HL-60/S4 (cell line): ENCODE data around the gene PTPRO.
"Not testable (repeated sequence)": the region's sequence is repeated elsewhere in the genome, so short reads cannot be mapped to it uniquely, and the experiment has no call there.

Experiments used
- in situ Hi-C: fragments of 300-500 bp; cut with MboI; formaldehyde crosslinking; loops from 2 replicates; pipeline ENCODE4 v1.14.3; 2022; ENCODE audit warnings: low sequenced_read_pairs

The PTPRO gene

GRCh38 chr12:15597125-15597830 lies 275.0 kb downstream of the PTPRO start:
- in situ Hi-C loops = loop anchor here (10.0 kb wide), 1 partner anchor 258 kb away; no protein-coding TSS in a partner anchor

DNA sequence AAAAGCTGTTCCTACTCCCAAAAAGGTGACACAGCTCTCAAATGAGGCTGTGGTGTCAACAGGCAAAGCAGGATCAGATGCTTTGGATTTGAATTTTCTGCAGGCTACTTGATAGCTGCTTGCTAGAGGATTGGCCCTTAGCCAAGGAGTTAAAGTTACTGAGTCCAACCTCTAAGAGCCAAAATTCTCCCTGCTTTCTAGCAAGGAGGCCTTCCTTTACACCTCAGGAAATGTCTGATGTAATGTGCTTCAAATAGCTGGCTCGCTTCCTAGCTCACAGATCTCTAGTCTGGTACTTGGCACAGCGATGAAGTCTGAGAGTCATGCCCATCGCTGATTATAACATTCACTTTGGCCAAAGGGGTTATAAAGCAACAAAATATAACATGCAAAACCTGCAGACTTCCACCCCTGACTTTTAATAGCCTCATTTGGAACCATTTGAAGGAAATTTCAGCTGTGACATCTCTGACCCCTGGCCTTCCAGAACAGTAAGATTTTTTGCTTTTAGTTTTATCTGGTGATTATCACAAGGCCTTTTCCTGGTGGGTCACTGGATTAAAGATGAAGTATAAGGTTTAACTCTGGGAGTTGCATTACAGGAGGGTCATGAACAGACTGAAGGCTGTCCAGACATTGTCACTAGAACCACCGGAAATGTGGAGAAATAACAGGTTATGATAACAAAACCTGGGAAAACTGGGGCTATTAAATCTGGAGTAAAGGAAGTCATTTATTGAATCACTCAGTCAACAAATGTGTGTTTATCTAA lies 277.1 kb downstream of the PTPRO start:
- in situ Hi-C loops = loop anchor here (10.0 kb wide), 1 partner anchor 255 kb away; no protein-coding TSS in a partner anchor

DNA sequence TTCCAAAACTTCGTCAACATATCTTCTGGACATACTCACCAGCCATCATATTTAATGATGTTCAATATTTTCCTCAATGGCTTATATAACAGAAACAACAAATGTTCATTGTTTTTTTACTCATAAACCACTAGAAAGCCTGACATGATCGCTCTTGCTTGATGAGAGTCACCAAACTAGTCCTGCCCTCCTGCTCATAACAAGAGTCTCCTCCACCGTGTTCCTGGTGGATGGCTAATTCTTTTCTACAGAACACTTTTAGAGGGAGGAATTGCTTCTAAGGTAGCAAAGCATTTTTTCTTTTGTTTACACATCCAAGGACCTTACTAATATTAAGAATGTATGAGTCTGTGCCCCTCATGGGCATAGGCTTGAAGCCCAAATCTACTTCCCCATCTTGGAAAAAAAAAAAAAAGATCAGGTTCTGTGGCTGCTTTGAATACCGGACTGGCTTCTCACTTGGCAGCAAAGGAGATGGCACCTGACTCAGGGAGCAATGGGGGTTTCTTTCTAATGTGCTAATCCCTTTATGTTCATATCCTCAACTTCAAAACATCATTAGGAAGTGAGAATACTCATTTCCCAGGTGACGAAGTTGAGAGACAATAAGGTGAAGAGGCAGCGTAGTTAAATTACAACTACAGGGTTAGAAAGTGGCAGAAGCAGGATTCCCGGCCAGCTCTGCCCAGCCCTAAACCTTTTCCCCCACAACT lies 278.1 kb downstream of the PTPRO start:
- in situ Hi-C loops = no loop called here

DNA sequence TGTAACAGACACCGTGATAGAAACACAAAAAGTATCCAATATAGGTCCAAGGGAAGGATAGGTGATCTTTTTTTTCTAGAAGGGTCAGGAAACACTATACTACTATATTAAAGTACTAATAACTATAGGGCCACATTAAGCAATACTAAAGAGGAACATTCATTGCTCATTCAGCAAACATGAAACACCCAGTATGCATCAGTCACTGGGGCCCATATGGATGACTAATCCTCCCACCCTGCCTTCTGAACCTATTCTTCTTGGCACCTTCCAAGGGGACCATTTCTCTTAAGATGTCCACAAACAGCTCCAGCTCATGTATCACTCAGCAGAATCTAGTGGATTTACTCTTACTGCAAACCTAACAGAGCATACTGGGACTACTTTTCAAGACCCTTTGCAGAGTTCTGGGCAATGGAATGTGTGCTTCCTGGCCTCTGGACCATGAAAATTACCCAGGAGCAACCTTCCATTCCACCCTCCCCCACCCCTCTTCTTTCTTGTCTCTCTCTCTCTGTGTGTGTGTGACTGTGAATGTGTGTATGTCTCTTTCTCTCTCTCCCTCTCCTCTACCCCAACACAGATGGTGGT lies 279.0 kb downstream of the PTPRO start:
- in situ Hi-C loops = no loop called here

GRCh38 chr12:15602051-15602672 lies 279.9 kb downstream of the PTPRO start:
- in situ Hi-C loops = no loop called here

DNA sequence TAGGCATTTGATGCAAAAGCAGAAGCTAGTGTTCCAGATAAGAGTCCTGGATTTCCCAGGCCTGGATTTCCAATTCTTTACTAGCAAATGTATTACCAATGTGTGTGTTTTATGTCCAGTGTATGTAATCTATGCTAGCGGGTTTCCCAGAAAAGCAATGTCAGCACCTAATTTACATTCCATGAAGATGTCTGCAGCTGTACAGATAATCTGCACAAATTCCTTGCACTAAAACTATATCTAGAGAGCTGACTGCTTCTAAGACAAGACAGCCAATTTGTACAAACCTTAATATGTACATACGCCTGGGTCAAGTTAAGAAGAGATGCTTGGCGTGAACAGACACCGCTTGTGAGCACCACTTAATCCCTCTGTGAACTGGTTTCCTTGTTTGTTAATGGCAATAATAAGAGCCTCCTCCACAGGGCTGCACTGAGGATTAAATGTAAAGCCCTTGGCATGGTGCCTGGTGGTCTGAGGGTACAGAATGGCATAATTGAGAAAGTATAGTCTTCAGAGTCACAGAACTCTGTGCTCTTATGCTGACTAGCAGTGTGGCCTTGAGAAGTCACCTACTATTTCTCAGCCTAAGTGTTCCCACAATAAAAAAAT lies 281.3 kb downstream of the PTPRO start:
- in situ Hi-C loops = no loop called here

DNA sequence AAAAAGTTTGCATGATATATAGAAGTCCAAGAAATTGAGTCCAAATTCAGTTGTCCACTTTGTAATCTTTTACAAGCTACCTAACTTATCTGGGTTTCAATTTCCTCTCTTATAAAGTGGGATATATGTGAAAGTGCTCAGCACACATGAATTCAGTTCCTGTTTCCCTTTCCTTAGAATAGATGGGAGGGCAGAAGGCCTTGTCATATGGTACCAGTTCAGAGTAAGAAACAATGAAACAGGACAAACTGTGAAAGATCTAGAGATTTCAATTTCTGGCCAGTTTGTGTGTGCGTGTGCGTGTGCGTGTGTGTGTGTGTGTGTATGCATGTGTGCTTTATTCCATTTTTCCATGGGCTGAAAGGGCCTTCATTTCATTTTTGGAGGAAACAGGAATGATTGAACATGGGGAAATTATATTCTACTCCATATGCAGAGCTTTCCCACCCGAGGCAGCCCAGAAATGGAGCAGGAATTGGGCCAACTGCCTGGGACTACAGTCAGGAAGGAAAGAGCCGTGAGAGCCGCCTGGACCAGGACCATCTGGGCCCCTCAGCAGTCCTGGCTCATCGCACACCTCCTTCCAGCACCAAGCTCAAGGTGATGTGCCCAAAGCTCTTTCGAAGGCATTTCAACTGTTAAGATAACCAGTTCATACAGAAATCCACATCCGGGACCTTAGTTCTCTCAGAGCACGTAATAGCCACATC lies 283.7 kb downstream of the PTPRO start:
- in situ Hi-C loops = no loop called here

DNA sequence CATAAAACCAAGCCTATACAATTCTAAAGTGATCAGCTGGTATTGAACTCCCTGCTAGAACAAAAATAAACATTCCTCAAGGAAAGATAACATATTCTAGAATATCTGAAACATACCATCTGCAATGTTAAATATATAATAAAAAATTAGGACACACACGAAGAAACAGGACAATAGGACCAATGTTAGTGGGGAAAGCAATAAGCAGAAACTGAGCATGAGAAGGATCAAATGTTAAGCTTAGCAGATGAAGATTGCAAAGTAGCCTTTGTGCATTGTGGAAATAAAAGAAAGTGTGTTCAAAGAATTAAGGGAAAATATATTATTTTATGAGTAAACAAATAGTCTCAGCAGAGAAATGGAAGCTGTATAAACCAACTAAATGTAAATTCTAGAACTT lies 286.1 kb downstream of the PTPRO start:
- in situ Hi-C loops = no loop called here

DNA sequence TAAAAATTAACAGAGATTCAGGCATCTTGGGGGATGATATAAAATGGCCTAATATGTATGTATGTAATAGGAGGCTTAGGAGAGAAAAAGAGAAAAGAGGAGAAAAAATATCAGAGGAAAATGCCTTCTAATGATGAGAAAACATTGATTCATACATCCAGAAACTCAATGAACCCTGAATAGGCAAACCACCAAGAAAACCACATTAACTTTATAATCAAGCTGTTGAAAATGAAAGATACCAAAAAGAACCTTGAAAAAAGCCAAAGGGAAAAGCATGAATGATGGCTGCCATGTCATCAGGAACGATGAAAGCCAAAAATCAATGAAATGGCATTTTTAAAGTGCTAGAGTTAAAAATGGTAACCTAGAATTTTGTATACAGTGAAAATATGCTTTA lies 286.6 kb downstream of the PTPRO start:
- in situ Hi-C loops = no loop called here

- in situ Hi-C loops = no loop called here
Observed at GRCh38 chr12:15613981-15614380, 291.7 kb downstream of the PTPRO start.

DNA sequence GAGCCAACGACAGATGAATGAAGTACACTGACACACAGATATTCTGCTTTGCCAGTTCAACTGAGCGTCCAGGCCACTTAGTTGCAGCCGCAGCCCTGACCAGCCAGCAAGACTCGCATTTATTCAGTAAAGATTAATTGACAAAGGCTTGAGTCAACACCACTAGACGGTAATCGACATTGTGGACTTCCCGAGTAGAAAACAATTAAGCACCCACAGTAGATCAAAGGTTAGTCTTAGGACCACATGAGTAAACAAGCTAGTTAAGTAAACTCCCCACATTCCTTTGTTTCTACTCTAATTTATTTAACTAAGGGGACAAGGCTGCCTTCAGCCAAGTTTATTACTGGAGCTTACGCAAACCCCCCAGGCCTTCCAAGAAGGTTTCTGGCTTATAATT lies 294.2 kb downstream of the PTPRO start:
- in situ Hi-C loops = not testable (repeated sequence)

- in situ Hi-C loops = no loop called here
Observed at GRCh38 chr12:15620741-15621539, 298.6 kb downstream of the PTPRO start.

DNA sequence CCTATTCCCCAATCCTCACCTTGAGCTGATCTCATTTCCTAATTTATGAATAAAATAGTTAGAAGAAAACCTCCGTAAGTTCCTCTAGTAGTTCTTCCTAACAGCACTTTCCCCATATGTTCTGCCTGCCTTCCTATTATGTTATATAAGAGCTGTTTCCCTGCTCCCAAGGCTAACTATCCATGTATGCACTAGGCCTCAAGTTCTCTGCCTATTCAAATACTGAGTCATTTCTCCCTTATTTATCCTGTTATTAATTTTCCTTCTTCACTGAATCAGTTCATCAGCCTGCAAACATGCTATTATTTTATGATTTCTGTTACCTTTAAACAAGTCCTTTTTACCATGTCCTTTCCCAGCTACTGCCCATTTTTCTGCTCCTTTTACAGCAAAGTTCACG lies 302.8 kb downstream of the PTPRO start:
- in situ Hi-C loops = no loop called here

DNA sequence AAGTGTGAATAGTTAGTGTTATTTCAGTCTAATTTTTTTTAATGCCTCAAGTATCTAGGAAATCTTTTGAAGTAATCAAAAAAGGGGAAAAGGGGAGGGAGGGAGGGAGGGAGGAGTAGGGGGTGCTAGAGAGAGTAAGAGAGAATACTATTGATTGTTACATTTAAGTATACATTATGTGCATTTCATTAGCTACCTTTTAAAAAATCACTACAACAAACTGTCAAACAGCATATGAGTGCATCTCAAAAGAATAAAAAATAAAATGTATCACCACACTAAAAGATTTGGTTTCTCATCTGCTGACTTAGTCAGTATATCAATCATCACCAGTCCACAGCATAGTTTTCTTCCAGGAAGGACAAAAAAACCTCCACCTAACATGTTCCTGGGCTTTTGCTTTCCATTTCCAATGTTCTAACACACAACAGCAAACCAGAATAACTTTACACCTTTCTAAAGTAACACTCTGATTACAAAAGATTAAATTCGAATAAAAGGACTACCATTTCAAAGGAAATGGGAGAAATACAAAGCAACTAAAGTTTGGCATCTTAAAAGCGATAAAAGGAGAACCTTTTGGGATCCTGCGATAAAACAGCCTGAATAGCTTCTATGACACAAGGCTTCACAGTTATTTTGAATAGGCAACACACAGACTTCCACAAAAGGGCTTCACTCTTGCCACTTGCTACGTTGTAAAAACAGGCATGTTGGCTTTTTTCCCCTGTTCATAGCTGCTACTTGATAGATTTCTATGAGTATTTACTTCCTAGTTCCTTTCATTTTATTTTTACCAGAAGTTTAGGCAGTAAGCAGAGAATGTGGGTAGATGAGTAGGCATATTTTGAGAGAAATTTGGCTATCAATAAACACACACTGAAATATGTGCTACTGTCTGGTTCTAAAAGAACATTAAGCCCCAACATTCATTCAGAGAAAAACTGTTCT lies 306.0 kb downstream of the PTPRO start:
- in situ Hi-C loops = no loop called here

- in situ Hi-C loops = no loop called here
Observed at GRCh38 chr12:15629108-15629507, 306.8 kb downstream of the PTPRO start.

GRCh38 chr12:15629761-15630160 lies 307.5 kb downstream of the PTPRO start:
- in situ Hi-C loops = no loop called here

- in situ Hi-C loops = no loop called here
Observed at GRCh38 chr12:15631007-15631715, 308.9 kb downstream of the PTPRO start.
